Neuron (in vitro differentiated cells): ENCODE results near the gene TGFB1I1.
"Not testable (repeated sequence)": the region's sequence is repeated elsewhere in the genome, so short reads cannot be mapped to it uniquely, and the experiment has no call there.

Experiments
- H2AFZ ChIP-seq: one replicate; pipeline ENCODE4 v1.6.1; 2013; ENCODE audit warnings: low read depth, mild to moderate bottlenecking, inconsistent platforms, low read length, moderate library complexity
- H3K27me3 ChIP-seq: one replicate; pipeline ENCODE4 v1.6.1; 2013; ENCODE audit warnings: low read length; ENCODE audit not compliant: insufficient read depth
- H3K36me3 ChIP-seq: one replicate; pipeline ENCODE4 v1.6.1; 2013; ENCODE audit warnings: low read length; ENCODE audit not compliant: insufficient read depth
- H3K4me1 ChIP-seq: one replicate; pipeline ENCODE4 v1.6.1; 2013; ENCODE audit warnings: low read length; ENCODE audit not compliant: insufficient read depth
- H3K4me3 ChIP-seq: 2 replicates; pipeline ENCODE4 v1.5.1; 2013; ENCODE audit warnings: mild to moderate bottlenecking, low read length, moderate library complexity
- H3K9me3 ChIP-seq: one replicate; pipeline ENCODE4 v1.6.1; 2013; ENCODE audit warnings: low read length

The TGFB1I1 gene

DNA sequence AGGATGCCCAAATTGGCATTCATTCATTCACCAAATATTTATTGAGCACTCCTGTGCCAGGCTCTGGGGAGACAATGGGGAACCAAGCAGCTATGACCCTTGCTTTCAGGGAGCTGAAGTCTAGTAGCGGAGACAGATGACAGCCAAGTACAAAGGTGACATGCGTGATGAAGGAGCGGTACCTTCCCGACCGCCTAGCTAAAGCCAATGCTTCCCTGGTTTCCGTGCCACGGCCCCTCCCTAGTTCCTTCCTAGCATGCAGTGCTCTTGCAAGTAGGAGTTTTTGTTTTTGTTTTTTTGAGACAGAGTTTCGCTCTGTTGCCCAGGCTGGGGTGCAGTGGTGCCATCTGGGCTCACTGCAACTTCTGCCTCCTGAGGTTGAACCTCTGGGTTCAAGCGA is 7.8 kb downstream of the TGFB1I1 start:
- H3K4me3 ChIP-seq = no peak overlapping the region
- H3K9me3 ChIP-seq = no peaks in the 10 kb centered on the region
- H3K36me3 ChIP-seq = peaks cover 5% of the 10 kb centered on the region
- no peak overlapping the region for H2AFZ ChIP-seq
- H3K27me3 ChIP-seq = no peaks in the 10 kb centered on the region
- H3K4me1 ChIP-seq = peaks cover 4% of the 10 kb centered on the region

GRCh38 chr16:31480851-31481536 is 9.0 kb downstream of the TGFB1I1 start:
- H3K36me3 ChIP-seq = peaks cover under 1% of the 10 kb centered on the region
- no peak overlapping the region for H2AFZ ChIP-seq
- no peak overlapping the region for H3K4me3 ChIP-seq
- H3K9me3 ChIP-seq = no peaks in the 10 kb centered on the region
- peaks cover 5% of the 10 kb centered on the region for H3K4me1 ChIP-seq
- H3K27me3 ChIP-seq = no peaks in the 10 kb centered on the region

- H3K36me3 ChIP-seq = no peaks in the 10 kb centered on the region
- no peaks in the 10 kb centered on the region for H3K27me3 ChIP-seq
- no peaks in the 10 kb centered on the region for H3K9me3 ChIP-seq
- H3K4me3 ChIP-seq = no peak within 1 kb of the TSS
- H3K4me1 ChIP-seq = peaks cover 5% of the 10 kb centered on the region
- H2AFZ ChIP-seq = no peak within 1 kb of the TSS
Observed at GRCh38 chr16:31483081-31483480, 11.1 kb downstream of the TGFB1I1 start, which contains the start of gene SLC5A2. Gene SLC5A2, plus strand, starts transcription at chr16:31483123. Its CDS starts 14 bp downstream, at chr16:31483137.

DNA sequence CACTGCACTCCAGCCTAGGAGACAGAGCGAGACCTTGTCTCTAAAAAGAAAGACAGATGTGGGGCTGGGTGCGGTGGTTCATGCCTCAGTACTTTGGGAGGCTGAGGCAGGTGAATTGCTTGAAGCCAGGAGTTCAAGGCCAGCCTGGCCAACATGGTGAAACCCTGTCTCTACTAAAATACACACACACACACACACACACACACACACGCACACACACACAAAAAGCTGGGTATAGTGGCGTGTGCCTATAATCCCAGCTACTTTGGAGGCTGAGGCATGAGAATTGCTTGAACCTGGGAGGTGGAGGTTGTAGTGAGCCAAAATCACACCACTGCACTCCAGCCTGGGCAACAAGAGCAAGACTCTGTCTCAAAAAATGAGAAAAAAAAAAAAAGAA is 12.1 kb downstream of the TGFB1I1 start:
- not testable (repeated sequence) for H3K9me3 ChIP-seq, H3K36me3 ChIP-seq, H3K27me3 ChIP-seq, H2AFZ ChIP-seq, H3K4me3 ChIP-seq, H3K4me1 ChIP-seq

- H3K27me3 ChIP-seq = no peaks in the 10 kb centered on the region
- H2AFZ ChIP-seq = no peak overlapping the region
- no peak overlapping the region for H3K4me3 ChIP-seq
- H3K9me3 ChIP-seq = peaks cover 2% of the 10 kb centered on the region
- peaks cover 5% of the 10 kb centered on the region for H3K4me1 ChIP-seq
- peaks cover 13% of the 10 kb centered on the region for H3K36me3 ChIP-seq
Observed at GRCh38 chr16:31484491-31485171, 12.7 kb downstream of the TGFB1I1 start.

DNA sequence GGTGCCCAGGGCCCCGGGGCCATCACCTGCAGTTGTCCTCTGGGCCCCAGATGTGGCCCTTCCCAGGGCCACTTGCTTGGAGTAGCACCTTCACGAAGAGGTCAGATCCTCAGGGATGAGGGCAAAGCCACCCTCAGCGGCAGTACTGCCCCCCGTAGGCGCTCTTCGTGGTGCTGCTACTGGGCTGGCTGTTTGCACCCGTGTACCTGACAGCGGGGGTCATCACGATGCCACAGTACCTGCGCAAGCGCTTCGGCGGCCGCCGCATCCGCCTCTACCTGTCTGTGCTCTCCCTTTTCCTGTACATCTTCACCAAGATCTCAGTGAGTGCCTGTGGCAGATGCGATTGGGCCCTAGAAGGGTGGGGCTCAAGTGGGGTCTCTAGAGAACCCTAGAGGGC is 13.6 kb downstream of the TGFB1I1 start:
- Histone ChIP-seq H3K36me3 (peaks cover 22% of the 10 kb centered on the region), H3K9me3 (peaks cover 2% of the 10 kb centered on the region), H3K4me1 (peaks cover 5% of the 10 kb centered on the region), H2AFZ (no peak overlapping the region), H3K4me3 (no peak overlapping the region), H3K27me3 (no peaks in the 10 kb centered on the region)

DNA sequence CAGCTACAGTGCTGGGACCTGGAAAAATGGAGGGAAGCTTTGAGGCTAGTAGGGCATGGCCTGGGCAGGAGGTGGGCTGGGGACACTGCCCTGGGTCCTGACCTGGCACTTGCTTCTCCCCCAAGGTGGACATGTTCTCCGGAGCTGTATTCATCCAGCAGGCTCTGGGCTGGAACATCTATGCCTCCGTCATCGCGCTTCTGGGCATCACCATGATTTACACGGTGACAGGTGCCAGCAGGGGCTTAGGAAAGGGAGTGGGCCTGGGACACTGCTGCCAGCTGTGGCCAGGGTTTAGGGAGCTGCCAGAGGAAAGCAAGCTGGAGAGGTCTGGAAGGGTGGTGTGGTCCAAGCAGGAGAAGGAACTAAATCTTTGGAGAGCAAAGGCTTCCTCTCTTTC is 14.1 kb downstream of the TGFB1I1 start:
- Histone ChIP-seq H3K4me3 (no peak overlapping the region), H3K27me3 (no peaks in the 10 kb centered on the region), H3K9me3 (peaks cover 2% of the 10 kb centered on the region), H3K4me1 (peaks cover 5% of the 10 kb centered on the region), H2AFZ (no peak overlapping the region), H3K36me3 (peaks cover 27% of the 10 kb centered on the region)

GRCh38 chr16:31487071-31487719 is 15.2 kb downstream of the TGFB1I1 start:
- H3K9me3 ChIP-seq = peaks cover 2% of the 10 kb centered on the region

GRCh38 chr16:31487720-31488467 is 15.9 kb downstream of the TGFB1I1 start:
- Histone ChIP-seq H3K9me3 (peaks cover 2% of the 10 kb centered on the region), H3K27me3 (no peaks in the 10 kb centered on the region), H3K36me3 (peaks cover 41% of the 10 kb centered on the region), H3K4me1 (peaks cover 5% of the 10 kb centered on the region), H3K4me3 (peak overlapping the region; percentile 27), H2AFZ (peak overlapping the region; percentile 22)

More at GRCh38 chr16:31487071-31487719, 15.2 kb downstream of the TGFB1I1 start:
- Histone ChIP-seq H3K4me3 (peak overlapping the region; percentile 27), H2AFZ (peak overlapping the region; percentile 22), H3K27me3 (no peaks in the 10 kb centered on the region), H3K36me3 (peaks cover 35% of the 10 kb centered on the region), H3K4me1 (peaks cover 5% of the 10 kb centered on the region)

GRCh38 chr16:31488468-31489297 is 16.7 kb downstream of the TGFB1I1 start:
- Histone ChIP-seq H3K4me1 (peaks cover 5% of the 10 kb centered on the region), H3K9me3 (peaks cover 2% of the 10 kb centered on the region), H3K36me3 (peaks cover 49% of the 10 kb centered on the region), H2AFZ (no peak overlapping the region), H3K4me3 (no peak overlapping the region), H3K27me3 (no peaks in the 10 kb centered on the region)

DNA sequence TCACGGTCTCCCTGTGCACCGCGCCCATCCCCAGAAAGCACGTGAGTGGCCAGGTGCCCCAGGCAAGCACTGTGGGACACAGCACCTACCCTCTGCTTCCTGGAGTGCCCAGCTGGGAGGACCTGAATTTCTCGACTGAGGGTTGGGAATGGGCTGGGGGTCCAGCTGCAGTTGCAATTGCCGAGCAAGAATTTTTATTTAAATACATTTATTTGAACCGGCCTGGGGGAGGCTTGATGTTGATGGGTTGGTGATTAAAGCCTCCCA is 17.3 kb downstream of the TGFB1I1 start:
- H3K4me1 ChIP-seq = peaks cover 5% of the 10 kb centered on the region
- H2AFZ ChIP-seq = no peak overlapping the region
- no peak overlapping the region for H3K4me3 ChIP-seq
- H3K27me3 ChIP-seq = no peaks in the 10 kb centered on the region
- peaks cover 2% of the 10 kb centered on the region for H3K9me3 ChIP-seq
- H3K36me3 ChIP-seq = peaks cover 53% of the 10 kb centered on the region
